H9 (cell line): Measurements from ENCODE around the gene TMEM175. TPM values are rescaled to one million over a fixed set of nuclear protein-coding genes. Genes with fewer than 3 reads are reported as not detected.
A peak's percentile ranks its signal among the peaks of the same experiment; 100 is the strongest.

ENCODE experiments used
- DNase-seq: peaks from one replicate; pipeline ENCODE4 v3.0.0-alpha.2; 2017
- H2AFZ ChIP-seq: one replicate; pipeline ENCODE4 v1.6.1; 2013; ENCODE audit warnings: mild to moderate bottlenecking, low read length, control low read depth, moderate library complexity
- H2AK5ac ChIP-seq: 2 replicates; pipeline ENCODE4 v1.6.1; 2013; ENCODE audit warnings: low read length, control low read depth, mixed read lengths; ENCODE audit not compliant: insufficient read length
- H2BK120ac ChIP-seq: one replicate; pipeline ENCODE4 v1.6.1; 2013; ENCODE audit warnings: low read depth, mild to moderate bottlenecking, low read length, control low read depth, inconsistent platforms; ENCODE audit not compliant: poor library complexity, severe bottlenecking
- H2BK12ac ChIP-seq: 2 replicates; pipeline ENCODE4 v1.6.1; 2013; ENCODE audit warnings: low read length, control low read depth, mixed read lengths, low read depth; ENCODE audit not compliant: insufficient read length
- H2BK15ac ChIP-seq: 2 replicates; pipeline ENCODE4 v1.6.1; 2013; ENCODE audit warnings: low read depth, low read length, control low read depth
- H2BK20ac ChIP-seq: one replicate; pipeline ENCODE4 v1.6.1; 2013; ENCODE audit warnings: low read depth, mild to moderate bottlenecking, low read length, control low read depth, inconsistent platforms; ENCODE audit not compliant: poor library complexity, severe bottlenecking
- H2BK5ac ChIP-seq: 2 replicates; pipeline ENCODE4 v1.6.1; 2013; ENCODE audit warnings: low read length, control low read depth, mixed read lengths; ENCODE audit not compliant: insufficient read length
- H3K14ac ChIP-seq: 2 replicates; pipeline ENCODE4 v1.6.1; 2013; ENCODE audit warnings: low read length, control low read depth; ENCODE audit not compliant: insufficient read depth
- H3K18ac ChIP-seq: 2 replicates; pipeline ENCODE4 v1.6.1; 2013; ENCODE audit warnings: low read depth, mild to moderate bottlenecking, mixed read lengths, low read length, control low read depth; ENCODE audit not compliant: insufficient read length
- H3K23ac ChIP-seq: 2 replicates; pipeline ENCODE4 v1.6.1; 2013; ENCODE audit warnings: low read length, control low read depth, mixed read lengths, low read depth; ENCODE audit not compliant: insufficient read length
- H3K23me2 ChIP-seq: 2 replicates; pipeline ENCODE4 v1.6.1; 2013; ENCODE audit warnings: low read depth, mild to moderate bottlenecking, mixed read lengths, low read length, control low read depth; ENCODE audit not compliant: insufficient read length, poor library complexity, severe bottlenecking
- H3K27ac ChIP-seq: 2 replicates; pipeline ENCODE4 v1.5.1; 2013; ENCODE audit warnings: low read length, control low read depth, mixed read lengths, low read depth; ENCODE audit not compliant: insufficient read length
- H3K27me3 ChIP-seq: 2 replicates; pipeline ENCODE4 v1.6.1; 2013; ENCODE audit warnings: low read length, control low read depth, inconsistent platforms; ENCODE audit not compliant: insufficient read depth
- H3K4ac ChIP-seq: 2 replicates; pipeline ENCODE4 v1.6.1; 2013; ENCODE audit warnings: low read depth, mild to moderate bottlenecking, control low read depth, inconsistent platforms, low read length, moderate library complexity
- H3K4me1 ChIP-seq: 2 replicates; pipeline ENCODE4 v1.6.1; 2013; ENCODE audit warnings: low read length, control low read depth, inconsistent platforms; ENCODE audit not compliant: insufficient read depth
- H3K4me2 ChIP-seq: 2 replicates; pipeline ENCODE4 v1.6.1; 2013; ENCODE audit warnings: low read length, control low read depth, mixed read lengths; ENCODE audit not compliant: insufficient read length, insufficient read depth
- H3K56ac ChIP-seq: 2 replicates; pipeline ENCODE4 v1.6.1; 2013; ENCODE audit warnings: low read depth, mild to moderate bottlenecking, mixed read lengths, low read length, control low read depth; ENCODE audit not compliant: insufficient read length
- H3K79me1 ChIP-seq: 2 replicates; pipeline ENCODE4 v1.6.1; 2013; ENCODE audit warnings: low read depth, mild to moderate bottlenecking, moderate library complexity, low read length, control low read depth, inconsistent platforms; ENCODE audit not compliant: insufficient read depth, poor library complexity, severe bottlenecking
- H3K79me2 ChIP-seq: 2 replicates; pipeline ENCODE4 v1.6.1; 2013; ENCODE audit warnings: low read length, control low read depth, inconsistent platforms; ENCODE audit not compliant: insufficient read depth
- H3K9ac ChIP-seq: 2 replicates; pipeline ENCODE4 v1.6.1; 2013; ENCODE audit warnings: low read length, control low read depth, mixed read lengths; ENCODE audit not compliant: insufficient read length; ENCODE audit errors: extremely low read depth
- H3K9me3 ChIP-seq: one replicate; pipeline ENCODE4 v1.6.1; 2013; ENCODE audit warnings: low read depth, low read length, inconsistent platforms; ENCODE audit not compliant: control insufficient read depth
- H3T11ph ChIP-seq: one replicate; pipeline ENCODE4 v1.6.1; 2013; ENCODE audit warnings: mild to moderate bottlenecking, low read length, control low read depth, inconsistent platforms
- H4K20me1 ChIP-seq: one replicate; pipeline ENCODE4 v1.6.1; 2013; ENCODE audit not compliant: control insufficient read depth, insufficient read length, insufficient read depth
- H4K5ac ChIP-seq: 2 replicates; pipeline ENCODE4 v1.6.1; 2013; ENCODE audit warnings: low read depth, mild to moderate bottlenecking, mixed read lengths, low read length, control low read depth; ENCODE audit not compliant: insufficient read length
- H4K8ac ChIP-seq: replicated peaks from 2 replicates; pipeline ENCODE4 v1.6.1; 2013; ENCODE audit warnings: low read length, control low read depth, mixed read lengths, low read depth; ENCODE audit not compliant: insufficient read length
- H4K91ac ChIP-seq: 2 replicates; pipeline ENCODE4 v1.6.1; 2013; ENCODE audit warnings: low read depth, mild to moderate bottlenecking, moderate library complexity, mixed read lengths, low read length, control low read depth; ENCODE audit not compliant: insufficient read length
- H3K27ac Mint-ChIP-seq, 3 experiments: 2 replicates in 2 of 3; 3 replicates in 1 of 3; pipeline ENCODE4 v1.8.0; 2020 to 2021; ENCODE audit warnings: mixed read lengths in 3 of 3, mild to moderate bottlenecking in 1 of 3, moderate library complexity in 1 of 3
- H3K27me3 Mint-ChIP-seq: 2 replicates; pipeline ENCODE4 v1.8.0; 2021; ENCODE audit warnings: low read depth, mild to moderate bottlenecking, moderate library complexity, mixed read lengths
- H3K36me3 Mint-ChIP-seq, 3 experiments: 2 replicates in 2 of 3; 3 replicates in 1 of 3; pipeline ENCODE4 v1.8.0; 2020 to 2021; ENCODE audit warnings: low read depth in 3 of 3, mixed read lengths in 3 of 3; ENCODE audit not compliant: insufficient read depth in 1 of 3
- H3K4me1 Mint-ChIP-seq, 2 experiments: 2 replicates each; pipeline ENCODE4 v1.8.0; 2020; ENCODE audit warnings: mixed read lengths in 2 of 2
- H3K4me3 Mint-ChIP-seq, 2 experiments: 2 replicates in 1 of 2; 3 replicates in 1 of 2; pipeline ENCODE4 v1.8.0; 2020 to 2021; ENCODE audit warnings: mild to moderate bottlenecking in 2 of 2, mixed read lengths in 2 of 2, moderate library complexity in 1 of 2
- H3K9me3 Mint-ChIP-seq, 2 experiments: 2 replicates in 1 of 2; 3 replicates in 1 of 2; pipeline ENCODE4 v1.8.0; 2020; ENCODE audit warnings: mild to moderate bottlenecking in 2 of 2, mixed read lengths in 2 of 2, moderate library complexity in 1 of 2
- WGBS: extraction: QIAGEN DNeasy Blood & Tissue Kit; methylation state at CpG from one replicate; pipeline ENCODE4 v1.1.7; 2013; ENCODE audit warnings: missing lambda C conversion rate, low lambda C conversion rate, mixed read lengths; ENCODE audit not compliant: insufficient read length; ENCODE audit errors: extremely low coverage; 5-methylcytosine and 5-hydroxymethylcytosine counted together
- total RNA-seq: library from RNA; stranded (reverse); gene quantifications from 2 replicates; pipeline ENCODE4 v1.2.1, GENCODE V29; 2021
- TF ChIP-seq, protein P1 (sequence below): fragments of 200-600 bp; sonication (generic); conservative IDR thresholded peaks from 3 replicates; pipeline ENCODE4 v1.8.0; 2021; ENCODE audit warnings: antibody characterized with exemption, mild to moderate bottlenecking

TMEM175 gene
- total RNA-seq, 1 experiment from 2014 or later, result 6.4 TPM

GRCh38 chr4:899556-899906 lies 32.7 kb upstream of the TMEM175 start:
- H2BK12ac ChIP-seq, result no peak overlapping the region
- no peak overlapping the region for H2AK5ac ChIP-seq
- no peak overlapping the region for H3K4me3 Mint-ChIP-seq

More at GRCh38 chr4:899556-899906, 32.7 kb upstream of the TMEM175 start:
- H2BK20ac ChIP-seq, result no peak overlapping the region
- H2BK120ac ChIP-seq, result no peak overlapping the region
- no peaks in the 10 kb centered on the region for H3K23me2 ChIP-seq
- no peak overlapping the region for H3K23ac ChIP-seq
- H3K27ac Mint-ChIP-seq, result peak overlapping the region in 1 of 3 experiments; percentile 16; a peak in 1 of 7 replicates
- H3K27me3 ChIP-seq, result no peaks in the 10 kb centered on the region
- no peak overlapping the region for H4K8ac ChIP-seq
- no peak overlapping the region for H4K5ac ChIP-seq
- no peak overlapping the region for H4K91ac ChIP-seq
- H2BK5ac ChIP-seq, result no peak overlapping the region
- TF ChIP-seq, protein P1, sequence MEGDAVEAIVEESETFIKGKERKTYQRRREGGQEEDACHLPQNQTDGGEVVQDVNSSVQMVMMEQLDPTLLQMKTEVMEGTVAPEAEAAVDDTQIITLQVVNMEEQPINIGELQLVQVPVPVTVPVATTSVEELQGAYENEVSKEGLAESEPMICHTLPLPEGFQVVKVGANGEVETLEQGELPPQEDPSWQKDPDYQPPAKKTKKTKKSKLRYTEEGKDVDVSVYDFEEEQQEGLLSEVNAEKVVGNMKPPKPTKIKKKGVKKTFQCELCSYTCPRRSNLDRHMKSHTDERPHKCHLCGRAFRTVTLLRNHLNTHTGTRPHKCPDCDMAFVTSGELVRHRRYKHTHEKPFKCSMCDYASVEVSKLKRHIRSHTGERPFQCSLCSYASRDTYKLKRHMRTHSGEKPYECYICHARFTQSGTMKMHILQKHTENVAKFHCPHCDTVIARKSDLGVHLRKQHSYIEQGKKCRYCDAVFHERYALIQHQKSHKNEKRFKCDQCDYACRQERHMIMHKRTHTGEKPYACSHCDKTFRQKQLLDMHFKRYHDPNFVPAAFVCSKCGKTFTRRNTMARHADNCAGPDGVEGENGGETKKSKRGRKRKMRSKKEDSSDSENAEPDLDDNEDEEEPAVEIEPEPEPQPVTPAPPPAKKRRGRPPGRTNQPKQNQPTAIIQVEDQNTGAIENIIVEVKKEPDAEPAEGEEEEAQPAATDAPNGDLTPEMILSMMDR, result no peak
- no peak overlapping the region for H3K14ac ChIP-seq
- H4K20me1 ChIP-seq, result no peaks in the 10 kb centered on the region
- no peaks in the 10 kb centered on the region for H3K27me3 Mint-ChIP-seq
- H3K4me2 ChIP-seq, result no peak overlapping the region
- H3K27ac ChIP-seq, result no peak overlapping the region
- no peak for DNase-seq
- no peaks in the 10 kb centered on the region for H3K79me1 ChIP-seq
- H3K4me1 ChIP-seq, result no peaks in the 10 kb centered on the region
- WGBS, result no CpG with 5 or more reads among the region's 12 CpGs
- H3K9me3 ChIP-seq, result no peaks in the 10 kb centered on the region
- H3K36me3 Mint-ChIP-seq, result peaks cover 3 to 37% (median 21%) of the 10 kb centered on the region in 3 experiments; a peak in 5 of 7 replicates
- no peaks in the 10 kb centered on the region for H3K79me2 ChIP-seq
- no peak overlapping the region for H3K18ac ChIP-seq
- H2AFZ ChIP-seq, result no peak overlapping the region
- H3K9me3 Mint-ChIP-seq, result no peaks in the 10 kb centered on the region
- H3T11ph ChIP-seq, result no peak overlapping the region
- H3K9ac ChIP-seq, result no peak overlapping the region
- no peak overlapping the region for H3K56ac ChIP-seq
- peaks cover 0 to 3% of the 10 kb centered on the region in 2 experiments; a peak in 2 of 4 replicates for H3K4me1 Mint-ChIP-seq
- H2BK15ac ChIP-seq, result no peak overlapping the region
- H3K4ac ChIP-seq, result no peak overlapping the region
